ENCODE results near the gene RPL38.

- TF ChIP-seq CTCF (IDR thresholded peaks at IDR 0.05) (no peak), POLR2A (IDR thresholded peaks at IDR 0.05) (no peak), POLR2AphosphoS5 (IDR thresholded peaks at IDR 0.05) (no peak)
Observed at GRCh38 chr17:74214484-74215341, 11.2 kb downstream of the RPL38 start.

Measured in suprapubic skin (tissue), 4 donors.